ENCODE results near the gene PAX4. TPM values are rescaled to one million over a fixed set of nuclear protein-coding genes. Genes with fewer than 3 reads are reported as not detected.
A peak's percentile ranks its signal among the peaks of the same experiment; 100 is the strongest.

Gene PAX4
- total and polyA plus RNA-seq, 9 of the 15 experiments (the other 6 are each of a cell fraction or from before 2014, with no cell fraction given) = not detected

GRCh38 chr7:127585044-127585953 is 32.6 kb downstream of the PAX4 start, which contains the start of gene GCC1 (continued):
- TF ChIP-seq NFYB (IDR thresholded peaks at IDR 0.05; ENCODE audit: extremely low read depth, insufficient read length) (no peak), MED1 (CRISPR knock-in tag; IDR thresholded peaks at IDR 0.05; ENCODE audit: borderline replicate concordance) (no peak), FOSL1 (tag; conservative IDR thresholded peaks at IDR 0.05) (peak; percentile 50; the same call in 1 of the 2 replicates), ZNF133 (CRISPR knock-in tag; IDR thresholded peaks at IDR 0.05) (peak; percentile 41; the same call in 1 of the 2 replicates), HDAC3 (IDR thresholded peaks at IDR 0.05; ENCODE audit: borderline replicate concordance, partially characterized antibody) (no peak), KHSRP (IDR thresholded peaks at IDR 0.05) (peak; percentile 73; the same call in 1 of the 2 replicates), HLTF (IDR thresholded peaks at IDR 0.05) (no peak), POU5F1 (IDR thresholded peaks at IDR 0.05; ENCODE audit: borderline replicate concordance, low read depth, low read length, partially characterized antibody) (no peak), ASH1L (IDR thresholded peaks at IDR 0.05; ENCODE audit: borderline replicate concordance, low read depth, partially characterized antibody) (no peak), NFE2 (IDR thresholded peaks at IDR 0.05; ENCODE audit: low read depth) (no peak), TEAD2 (tag; IDR thresholded peaks at IDR 0.05) (peak; percentile 49; the same call in 1 of the 2 replicates), E2F3 (CRISPR knock-in tag; IDR thresholded peaks at IDR 0.05) (peak; percentile 70; the same call in 1 of the 2 replicates), ARID2 (IDR thresholded peaks at IDR 0.05) (no peak), RBM25 (IDR thresholded peaks at IDR 0.05; ENCODE audit: low read depth, low read length, severe bottlenecking) (no peak), ZNF75A (CRISPR knock-in tag; IDR thresholded peaks at IDR 0.05) (no peak), SMARCA4 (IDR thresholded peaks at IDR 0.05) (no peak; the same call in 1 of the 2 replicates), MAFK (IDR thresholded peaks at IDR 0.05; ENCODE audit: low read length) (no peak; the same call in 1 of the 2 replicates), MBD2 (IDR thresholded peaks at IDR 0.05; ENCODE audit: borderline replicate concordance, low read depth) (peak; percentile 62; the same call in 1 of the 2 replicates), ZFP1 (CRISPR knock-in tag; IDR thresholded peaks at IDR 0.05) (peak; percentile 49; the same call in 1 of the 2 replicates), RBM22 (IDR thresholded peaks at IDR 0.05; ENCODE audit: low read depth, low read length, poor library complexity, severe bottlenecking) (no peak), ZEB2 (IDR thresholded peaks at IDR 0.05) (peak; percentile 60; the same call in 1 of the 2 replicates), BCOR (IDR thresholded peaks at IDR 0.05) (no peak), ZKSCAN3 (CRISPR knock-in tag; IDR thresholded peaks at IDR 0.05) (no peak), BRD9 (IDR thresholded peaks at IDR 0.05; ENCODE audit: low read depth, partially characterized antibody) (no peak), HEY1 (CRISPR knock-in tag; IDR thresholded peaks at IDR 0.05; ENCODE audit: borderline replicate concordance) (no peak), ZNF232 (CRISPR knock-in tag; IDR thresholded peaks at IDR 0.05) (no peak)
- TF ChIP-seq, protein P1, sequence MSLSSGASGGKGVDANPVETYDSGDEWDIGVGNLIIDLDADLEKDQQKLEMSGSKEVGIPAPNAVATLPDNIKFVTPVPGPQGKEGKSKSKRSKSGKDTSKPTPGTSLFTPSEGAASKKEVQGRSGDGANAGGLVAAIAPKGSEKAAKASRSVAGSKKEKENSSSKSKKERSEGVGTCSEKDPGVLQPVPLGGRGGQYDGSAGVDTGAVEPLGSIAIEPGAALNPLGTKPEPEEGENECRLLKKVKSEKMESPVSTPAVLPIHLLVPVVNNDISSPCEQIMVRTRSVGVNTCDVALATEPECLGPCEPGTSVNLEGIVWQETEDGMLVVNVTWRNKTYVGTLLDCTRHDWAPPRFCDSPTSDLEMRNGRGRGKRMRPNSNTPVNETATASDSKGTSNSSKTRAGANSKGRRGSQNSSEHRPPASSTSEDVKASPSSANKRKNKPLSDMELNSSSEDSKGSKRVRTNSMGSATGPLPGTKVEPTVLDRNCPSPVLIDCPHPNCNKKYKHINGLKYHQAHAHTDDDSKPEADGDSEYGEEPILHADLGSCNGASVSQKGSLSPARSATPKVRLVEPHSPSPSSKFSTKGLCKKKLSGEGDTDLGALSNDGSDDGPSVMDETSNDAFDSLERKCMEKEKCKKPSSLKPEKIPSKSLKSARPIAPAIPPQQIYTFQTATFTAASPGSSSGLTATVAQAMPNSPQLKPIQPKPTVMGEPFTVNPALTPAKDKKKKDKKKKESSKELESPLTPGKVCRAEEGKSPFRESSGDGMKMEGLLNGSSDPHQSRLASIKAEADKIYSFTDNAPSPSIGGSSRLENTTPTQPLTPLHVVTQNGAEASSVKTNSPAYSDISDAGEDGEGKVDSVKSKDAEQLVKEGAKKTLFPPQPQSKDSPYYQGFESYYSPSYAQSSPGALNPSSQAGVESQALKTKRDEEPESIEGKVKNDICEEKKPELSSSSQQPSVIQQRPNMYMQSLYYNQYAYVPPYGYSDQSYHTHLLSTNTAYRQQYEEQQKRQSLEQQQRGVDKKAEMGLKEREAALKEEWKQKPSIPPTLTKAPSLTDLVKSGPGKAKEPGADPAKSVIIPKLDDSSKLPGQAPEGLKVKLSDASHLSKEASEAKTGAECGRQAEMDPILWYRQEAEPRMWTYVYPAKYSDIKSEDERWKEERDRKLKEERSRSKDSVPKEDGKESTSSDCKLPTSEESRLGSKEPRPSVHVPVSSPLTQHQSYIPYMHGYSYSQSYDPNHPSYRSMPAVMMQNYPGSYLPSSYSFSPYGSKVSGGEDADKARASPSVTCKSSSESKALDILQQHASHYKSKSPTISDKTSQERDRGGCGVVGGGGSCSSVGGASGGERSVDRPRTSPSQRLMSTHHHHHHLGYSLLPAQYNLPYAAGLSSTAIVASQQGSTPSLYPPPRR (CRISPR knock-in tag; IDR thresholded peaks at IDR 0.05; ENCODE audit: borderline replicate concordance) = 0 out of 2 replicates have a peak, but pooled peaks have one; percentile 72

Measured in K562 (cell line).